Measurements from ENCODE around the gene CEP112.

DNA sequence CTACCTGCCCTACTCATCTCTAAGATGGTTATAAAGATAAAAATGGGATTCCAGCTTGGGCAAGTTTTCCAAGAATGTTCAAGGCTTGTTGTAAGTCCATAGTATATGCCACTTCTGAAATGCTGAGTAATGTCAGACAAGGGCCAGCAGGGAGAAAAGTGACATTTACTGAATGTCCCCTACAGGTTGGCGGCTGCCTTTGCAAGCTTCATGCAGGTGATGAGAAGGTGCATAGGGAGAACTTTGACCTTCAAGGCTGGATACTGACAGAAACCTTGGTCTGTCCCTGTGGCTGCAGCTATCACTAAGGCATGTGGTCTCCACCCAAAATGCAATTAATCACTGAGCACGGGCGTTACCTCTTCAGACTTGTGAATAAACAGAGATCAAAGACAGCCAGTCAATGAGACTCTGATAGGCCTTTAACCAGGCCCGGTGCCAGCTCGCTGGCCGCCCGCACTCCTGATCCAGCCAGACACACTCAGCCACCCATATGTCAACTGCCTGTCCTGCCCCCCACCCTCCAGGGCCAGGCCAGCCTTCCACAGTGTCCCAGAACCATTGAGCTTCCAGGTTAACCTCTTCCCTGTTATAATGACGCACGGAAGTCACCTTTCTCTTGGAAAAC is 603.6 kb downstream of the CEP112 start:
- TF ChIP-seq, protein P1, sequence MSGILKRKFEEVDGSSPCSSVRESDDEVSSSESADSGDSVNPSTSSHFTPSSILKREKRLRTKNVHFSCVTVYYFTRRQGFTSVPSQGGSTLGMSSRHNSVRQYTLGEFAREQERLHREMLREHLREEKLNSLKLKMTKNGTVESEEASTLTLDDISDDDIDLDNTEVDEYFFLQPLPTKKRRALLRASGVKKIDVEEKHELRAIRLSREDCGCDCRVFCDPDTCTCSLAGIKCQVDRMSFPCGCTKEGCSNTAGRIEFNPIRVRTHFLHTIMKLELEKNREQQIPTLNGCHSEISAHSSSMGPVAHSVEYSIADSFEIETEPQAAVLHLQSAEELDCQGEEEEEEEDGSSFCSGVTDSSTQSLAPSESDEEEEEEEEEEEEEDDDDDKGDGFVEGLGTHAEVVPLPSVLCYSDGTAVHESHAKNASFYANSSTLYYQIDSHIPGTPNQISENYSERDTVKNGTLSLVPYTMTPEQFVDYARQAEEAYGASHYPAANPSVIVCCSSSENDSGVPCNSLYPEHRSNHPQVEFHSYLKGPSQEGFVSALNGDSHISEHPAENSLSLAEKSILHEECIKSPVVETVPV (CRISPR knock-in tag; IDR thresholded peaks at IDR 0.05): no peak
- no peak for TF ChIP-seq GLIS3 (CRISPR knock-in tag; IDR thresholded peaks at IDR 0.05)
- TF ChIP-seq, protein P2, sequence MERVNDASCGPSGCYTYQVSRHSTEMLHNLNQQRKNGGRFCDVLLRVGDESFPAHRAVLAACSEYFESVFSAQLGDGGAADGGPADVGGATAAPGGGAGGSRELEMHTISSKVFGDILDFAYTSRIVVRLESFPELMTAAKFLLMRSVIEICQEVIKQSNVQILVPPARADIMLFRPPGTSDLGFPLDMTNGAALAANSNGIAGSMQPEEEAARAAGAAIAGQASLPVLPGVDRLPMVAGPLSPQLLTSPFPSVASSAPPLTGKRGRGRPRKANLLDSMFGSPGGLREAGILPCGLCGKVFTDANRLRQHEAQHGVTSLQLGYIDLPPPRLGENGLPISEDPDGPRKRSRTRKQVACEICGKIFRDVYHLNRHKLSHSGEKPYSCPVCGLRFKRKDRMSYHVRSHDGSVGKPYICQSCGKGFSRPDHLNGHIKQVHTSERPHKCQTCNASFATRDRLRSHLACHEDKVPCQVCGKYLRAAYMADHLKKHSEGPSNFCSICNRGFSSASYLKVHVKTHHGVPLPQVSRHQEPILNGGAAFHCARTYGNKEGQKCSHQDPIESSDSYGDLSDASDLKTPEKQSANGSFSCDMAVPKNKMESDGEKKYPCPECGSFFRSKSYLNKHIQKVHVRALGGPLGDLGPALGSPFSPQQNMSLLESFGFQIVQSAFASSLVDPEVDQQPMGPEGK (CRISPR knock-in tag; IDR thresholded peaks at IDR 0.05; ENCODE audit: borderline replicate concordance): no peak
- no peak for TF ChIP-seq ZFP3 (CRISPR knock-in tag; IDR thresholded peaks at IDR 0.05)
- no peak for TF ChIP-seq ZNF70 (CRISPR knock-in tag; IDR thresholded peaks at IDR 0.05)
- no peak for TF ChIP-seq ARNTL (CRISPR knock-in tag; IDR thresholded peaks at IDR 0.05; ENCODE audit: borderline replicate concordance, low read depth)
- TF ChIP-seq ISL1 (CRISPR knock-in tag; IDR thresholded peaks at IDR 0.05): no peak
- TF ChIP-seq ZNF8 (CRISPR knock-in tag; IDR thresholded peaks at IDR 0.05): no peak
- no peak for TF ChIP-seq ZC3H10 (CRISPR knock-in tag; IDR thresholded peaks at IDR 0.05)
- no peak for TF ChIP-seq TOX (CRISPR knock-in tag; IDR thresholded peaks at IDR 0.05; ENCODE audit: borderline replicate concordance)
- TF ChIP-seq RARB (CRISPR knock-in tag; IDR thresholded peaks at IDR 0.05): no peak
- TF ChIP-seq ZFP30 (CRISPR knock-in tag; IDR thresholded peaks at IDR 0.05): no peak
